A549 (cell line): ENCODE measurements around the gene PKD2. TPM values are rescaled to one million over a fixed set of nuclear protein-coding genes. Genes with fewer than 3 reads are reported as not detected.
A peak's percentile ranks its signal among the peaks of the same experiment; 100 is the strongest.
"Not testable (repeated sequence)": the region's sequence is repeated elsewhere in the genome, so short reads cannot be mapped to it uniquely, and the experiment has no call there.

Source experiments
- ATAC-seq, 2 experiments: fragments of 200-7000 bp in 1 of 2; fragments of >200 bp in 1 of 2; cut with Nextera tagmentation in 1 of 2; cut with Tn5 transposase in 1 of 2; 3 replicates each; pipeline versions ENCODE4 v1.8.0 to v1.9.1; 2018 to 2020; ENCODE audit warnings: mild to moderate bottlenecking in 1 of 2, moderate library complexity in 1 of 2
- CTCF ChIA-PET: fragments of 300-600 bp; sonication (Branson Sonifier 250); formaldehyde crosslinking; extraction: SDS; loops from one replicate; lab custom pipeline; 2021; ENCODE audit warnings: antibody characterized with exemption, inconsistent platforms; lab: Yijun Ruan, JAX
- POLR2A ChIA-PET: fragments of 350-600 bp; formaldehyde crosslinking; extraction: SDS; loops from one replicate; lab custom pipeline; 2021; ENCODE audit warnings: antibody characterized with exemption, inconsistent platforms; lab: Yijun Ruan, JAX
- DNase-seq, 2 experiments: peaks; one replicate each; pipeline versions ENCODE4 v3.0.0 to v3.0.0-alpha.2; 2011 to 2016; ENCODE audit warnings: low read depth in 1 of 2, low spot score in 1 of 2
- FAIRE-seq: peaks from 2 replicates; lab custom pipeline; 2011; peaks lifted over from hg19 to GRCh38; lab: Jason Lieb, UNC
- H3K27ac ChIP-seq, 2 experiments: fragments of >200 bp; sonication (Bioruptor Twin); formaldehyde crosslinking; 3 replicates each; pipeline ENCODE4 v1.5.1; 2016 to 2017
- H3K4me1 ChIP-seq: fragments of >200 bp; sonication (Bioruptor Twin); formaldehyde crosslinking; 3 replicates; pipeline ENCODE4 v1.6.1; 2016
- H3K4me2 ChIP-seq: fragments of >200 bp; sonication (Bioruptor Twin); formaldehyde crosslinking; 3 replicates; pipeline ENCODE4 v1.6.1; 2016
- H3K4me3 ChIP-seq: fragments of >200 bp; sonication (Bioruptor Twin); formaldehyde crosslinking; 3 replicates; pipeline ENCODE4 v1.5.1; 2016
- H3K9me3 ChIP-seq: fragments of >200 bp; sonication (Bioruptor Twin); formaldehyde crosslinking; 3 replicates; pipeline ENCODE4 v1.6.1; 2016
- CBX2 ChIP-seq: fragments of 200-600 bp; sonication (generic); IDR thresholded peaks from 2 replicates; pipeline ENCODE4 v1.6.1; 2016; ENCODE audit warnings: low read depth, mild to moderate bottlenecking, borderline replicate concordance
- CBX8 ChIP-seq: fragments of 200-600 bp; sonication (generic); IDR thresholded peaks from 2 replicates; pipeline ENCODE4 v1.6.1; 2016
- CEBPB ChIP-seq, 2 experiments: fragments of >200 bp in 1 of 2; sonication (Bioruptor Twin) in 1 of 2; formaldehyde crosslinking in 1 of 2; IDR thresholded peaks; 2 replicates each; pipeline ENCODE4 v1.6.1; 2012 to 2016
- ELK1 ChIP-seq: fragments of 150-350 bp; IDR thresholded peaks from 2 replicates; pipeline ENCODE4 v1.6.1; 2014; ENCODE audit warnings: low read depth, mild to moderate bottlenecking, low read length
- GATA3 ChIP-seq: IDR thresholded peaks from 2 replicates; pipeline ENCODE4 v1.6.1; 2012; ENCODE audit warnings: borderline replicate concordance
- HMGXB4 ChIP-seq: fragments of 250-450 bp; sonication (Bioruptor Pico); IDR thresholded peaks from 2 replicates; pipeline ENCODE4 v1.5.0; 2021; ENCODE audit warnings: mild to moderate bottlenecking, moderate library complexity, borderline replicate concordance
- HOXA7 ChIP-seq: fragments of 250-450 bp; sonication (Bioruptor Pico); IDR thresholded peaks from 2 replicates; pipeline ENCODE4 v1.5.0; 2020; ENCODE audit warnings: mild to moderate bottlenecking, moderate library complexity
- HOXB13 ChIP-seq: fragments of 250-450 bp; sonication (Bioruptor Pico); IDR thresholded peaks from 2 replicates; pipeline ENCODE4 v1.5.0; 2020; ENCODE audit warnings: low read depth, mild to moderate bottlenecking, moderate library complexity
- HOXB5 ChIP-seq: fragments of 250-450 bp; sonication (Bioruptor Pico); IDR thresholded peaks from 2 replicates; pipeline ENCODE4 v1.5.0; 2020; ENCODE audit warnings: mild to moderate bottlenecking, moderate library complexity
- JUN ChIP-seq, 2 experiments: fragments of >200 bp; sonication (Bioruptor Twin); formaldehyde crosslinking; IDR thresholded peaks; 2 replicates in 1 of 2; 3 replicates in 1 of 2; pipeline ENCODE4 v1.6.1; 2016 to 2017
- MAZ ChIP-seq: fragments of 150-350 bp; IDR thresholded peaks from 2 replicates; pipeline ENCODE4 v1.6.1; 2014; ENCODE audit warnings: antibody characterized with exemption, low read depth, low read length, borderline replicate concordance
- NFE2L2 ChIP-seq: fragments of 150-350 bp; conservative IDR thresholded peaks from 2 replicates; pipeline ENCODE4 v1.6.1; 2014; ENCODE audit warnings: low read length
- NPAS2 ChIP-seq: fragments of 250-450 bp; sonication (Bioruptor Pico); IDR thresholded peaks from 2 replicates; pipeline ENCODE4 v1.8.0; 2022; ENCODE audit warnings: mild to moderate bottlenecking, moderate library complexity, borderline replicate concordance
- PHF8 ChIP-seq: fragments of 200-600 bp; sonication (generic); IDR thresholded peaks from 2 replicates; pipeline ENCODE4 v1.6.1; 2016; ENCODE audit warnings: low read depth, mild to moderate bottlenecking, antibody characterized with exemption, moderate library complexity, borderline replicate concordance
- RAD21 ChIP-seq, 2 experiments: fragments of >200 bp in 1 of 2; sonication (Bioruptor Twin) in 1 of 2; formaldehyde crosslinking in 1 of 2; IDR thresholded peaks in 1 of 2; conservative IDR thresholded peaks in 1 of 2; 2 replicates in 1 of 2; 3 replicates in 1 of 2; pipeline ENCODE4 v1.6.1; 2012 to 2018; ENCODE audit warnings: inconsistent platforms in 1 of 2
- SMC3 ChIP-seq: fragments of >200 bp; sonication (Bioruptor Twin); formaldehyde crosslinking; IDR thresholded peaks from 3 replicates; pipeline ENCODE4 v1.6.1; 2018; ENCODE audit warnings: inconsistent platforms
- TFCP2L1 ChIP-seq: fragments of 250-450 bp; sonication (Bioruptor Pico); IDR thresholded peaks from 2 replicates; pipeline ENCODE4 v1.5.0; 2021; ENCODE audit warnings: mild to moderate bottlenecking
- ZNF302 ChIP-seq: fragments of 250-450 bp; sonication (Bioruptor Pico); IDR thresholded peaks from 2 replicates; pipeline ENCODE4 v1.9.0; 2021; ENCODE audit warnings: inconsistent platforms, mild to moderate bottlenecking, moderate library complexity
- ZSCAN20 ChIP-seq: fragments of 250-450 bp; sonication (Bioruptor Pico); IDR thresholded peaks from 2 replicates; pipeline ENCODE4 v1.8.0; 2022; ENCODE audit warnings: mild to moderate bottlenecking, moderate library complexity
- WGBS: methylation state at CpG from one replicate; pipeline ENCODE4 v1.1.6; 2017; ENCODE audit errors: missing lambda C conversion rate; 5-methylcytosine and 5-hydroxymethylcytosine counted together
- polyA plus RNA-seq, 4 experiments: library from polyadenylated mRNA; depleted of rRNA in 3 of 4; stranded (reverse); fragments of >200 nt; fragmentation: RNase III in 1 of 4; extraction: RNeasy Plus Mini Kit Qiagen cat#74134 plus additional on column Dnase treatment in 1 of 4; gene quantifications; 2 replicates in 3 of 4; 3 replicates in 1 of 4; pipeline ENCODE4 v1.2.3, GENCODE V29; 2011 to 2017
- TF ChIP-seq, protein P1 (sequence below): IDR thresholded peaks from 2 replicates; pipeline ENCODE4 v1.6.1; 2012

PKD2 gene
- polyA plus RNA-seq, 2 of the 4 experiments (the other 2 are of a cell fraction), result 39.4 to 57.6 TPM

GRCh38 chr4:88108108-88108465 lies 100.7 kb downstream of the PKD2 start:
- POLR2A ChIA-PET, H3K9me3 ChIP-seq, FAIRE-seq, DNase-seq, H3K4me3 ChIP-seq: not testable (repeated sequence)
- H3K4me1 ChIP-seq, result peaks cover 67% of the 10 kb centered on the region
- H3K4me2 ChIP-seq, result peak overlapping the region; percentile 76
- CTCF ChIA-PET, result interaction anchor here (1.1 kb wide), 1 partner anchor 10 kb away, joined by 7 read pairs; no protein-coding TSS in a partner anchor
- 7% methylated on average over 7 of the region's 7 CpGs for WGBS
- H3K27ac ChIP-seq, result peak overlapping the region; percentile 87 to 97
- peak in 1 of 2 experiments; percentile 14; a peak in 3 of 6 replicates for ATAC-seq

DNA sequence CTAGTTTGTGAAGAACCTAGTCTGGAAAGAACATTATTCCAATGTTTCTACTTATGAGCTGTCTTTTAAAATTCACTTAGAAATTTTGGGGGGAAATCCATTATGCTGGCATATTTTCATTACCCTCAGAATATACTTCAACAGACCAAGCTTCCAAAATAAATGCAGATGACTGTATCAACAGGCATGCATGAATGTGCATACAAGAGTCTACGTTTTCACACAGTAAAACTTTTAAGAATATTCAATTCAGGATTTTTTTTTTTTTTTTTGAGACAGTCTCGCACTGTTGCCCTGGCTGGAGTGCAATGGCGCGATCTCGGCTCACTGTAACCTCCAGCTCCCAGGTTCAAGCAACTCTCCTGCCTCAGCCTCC lies 101.3 kb downstream of the PKD2 start:
- WGBS, result 77% methylated on average over 5 of the region's 5 CpGs
- no peak for TF ChIP-seq ZNF302 (CRISPR knock-in tag)
- no peak for TF ChIP-seq TFCP2L1 (CRISPR knock-in tag)
- no peak for TF ChIP-seq HOXB5 (CRISPR knock-in tag)
- TF ChIP-seq MAZ, result no peak
- TF ChIP-seq CEBPB (IDR thresholded peaks at IDR 0.05), result no peak
- TF ChIP-seq ELK1, result no peak
- no peak for TF ChIP-seq CBX8
- TF ChIP-seq SMC3, result no peak
- TF ChIP-seq HOXA7, result no peak
- no peak for TF ChIP-seq GATA3
- TF ChIP-seq JUN (IDR thresholded peaks at IDR 0.05), result no peak
- Histone ChIP-seq H3K9me3 (no peaks in the 10 kb centered on the region), H3K4me2 (peak overlapping the region; percentile 76), H3K4me1 (peaks cover 67% of the 10 kb centered on the region), H3K27ac (peak overlapping the region; percentile 87 to 97), H3K4me3 (no peak overlapping the region)
- ATAC-seq, result no peak
- POLR2A ChIA-PET, result no interaction called here
- CTCF ChIA-PET, result interaction anchor here (1.1 kb wide), 1 partner anchor 9 kb away, joined by 7 read pairs; no protein-coding TSS in a partner anchor
- FAIRE-seq, result no peak
- no peak for DNase-seq

DNA sequence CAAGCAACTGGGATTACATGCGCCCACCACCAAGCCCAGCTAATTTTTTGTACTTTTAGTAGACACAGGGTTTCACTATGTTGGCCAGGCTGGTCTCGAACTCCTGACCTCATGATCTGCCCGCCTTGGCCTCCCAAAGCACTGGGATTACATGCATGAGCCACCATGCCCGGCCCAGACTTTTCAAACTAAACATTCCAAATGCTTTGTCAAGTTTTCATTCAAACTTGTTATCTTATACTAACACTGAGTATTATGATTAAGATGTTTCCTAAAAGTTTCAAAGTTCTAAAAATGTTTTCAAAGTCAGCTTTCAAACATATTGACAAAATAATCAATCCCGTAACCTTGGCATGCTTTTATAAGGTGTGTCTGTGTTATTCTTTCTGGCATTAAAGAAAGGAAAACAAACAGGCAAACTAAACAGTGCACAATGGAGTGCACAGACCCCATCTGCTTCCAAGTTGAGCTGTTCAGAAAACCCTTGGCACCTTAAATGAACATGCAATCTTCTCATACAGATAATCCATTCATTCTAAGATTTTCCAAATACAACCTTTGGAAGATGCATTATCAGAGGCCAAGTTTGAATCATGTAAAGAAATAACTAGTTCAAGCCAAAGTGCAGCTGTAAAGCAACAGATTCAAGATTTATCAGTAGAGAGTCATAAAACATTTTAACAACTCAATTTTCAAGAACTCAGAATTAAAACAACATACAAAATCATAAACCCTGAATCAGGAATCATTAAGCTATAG lies 101.9 kb downstream of the PKD2 start:
- Histone ChIP-seq H3K4me1 (peaks cover 63% of the 10 kb centered on the region), H3K27ac (peak overlapping the region; percentile 87 to 97), H3K4me3 (no peak overlapping the region), H3K9me3 (no peaks in the 10 kb centered on the region), H3K4me2 (peak overlapping the region; percentile 76)
- 42% methylated on average over 5 of the region's 5 CpGs for WGBS
- DNase-seq (peak in 1 of 2 experiments; percentile 47), FAIRE-seq (no peak), ATAC-seq (no peak)
- CTCF ChIA-PET, result interaction anchor here (0.6 to 1.4 kb wide), 2 partner anchors 22 to 580 kb away, joined by 3 to 4 read pairs; no protein-coding TSS in a partner anchor
- no peak for TF ChIP-seq HMGXB4 (CRISPR knock-in tag)
- no peak for TF ChIP-seq HOXB13 (CRISPR knock-in tag)
- TF ChIP-seq RAD21 (conservative IDR thresholded peaks at IDR 0.05 in 1 of 2, IDR thresholded peaks at IDR 0.05 in 1 of 2), result no peak
- TF ChIP-seq PHF8, result no peak
- no peak for TF ChIP-seq NPAS2 (CRISPR knock-in tag)
- TF ChIP-seq GATA3, result no peak
- TF ChIP-seq ZSCAN20 (CRISPR knock-in tag), result no peak
- TF ChIP-seq, protein P1, sequence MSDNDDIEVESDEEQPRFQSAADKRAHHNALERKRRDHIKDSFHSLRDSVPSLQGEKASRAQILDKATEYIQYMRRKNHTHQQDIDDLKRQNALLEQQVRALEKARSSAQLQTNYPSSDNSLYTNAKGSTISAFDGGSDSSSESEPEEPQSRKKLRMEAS, result no peak
- TF ChIP-seq NFE2L2, result no peak
- TF ChIP-seq MAZ, result no peak
- TF ChIP-seq CBX2, result no peak
- POLR2A ChIA-PET, result no interaction called here
